SK-N-SH treated with all-trans-retinoic acid at 6 μM for 48 hours (cell line): ENCODE results near the gene SIN3B.

ENCODE experiments used
- ATAC-seq: fragments of 200-7000 bp; cut with Tn5 transposase; 3 replicates; pipeline ENCODE4 v1.9.1; 2020; ENCODE audit warnings: mild to moderate bottlenecking, moderate library complexity
- ARNTL ChIP-seq: fragments of 450-650 bp; formaldehyde crosslinking; IDR thresholded peaks from 2 replicates; pipeline ENCODE4 v1.5.0; 2020; ENCODE audit warnings: low read depth, mild to moderate bottlenecking, moderate library complexity, borderline replicate concordance
- CSDC2 ChIP-seq: fragments of 250-450 bp; sonication (Bioruptor Pico); IDR thresholded peaks from 2 replicates; pipeline ENCODE4 v1.5.0; 2020; ENCODE audit warnings: mild to moderate bottlenecking, moderate library complexity
- ESRRG ChIP-seq: fragments of 250-450 bp; sonication (Bioruptor Pico); IDR thresholded peaks from 2 replicates; pipeline ENCODE4 v1.6.1; 2021; ENCODE audit warnings: mild to moderate bottlenecking
- GLIS3 ChIP-seq: fragments of 250-450 bp; sonication (Bioruptor Pico); IDR thresholded peaks from 2 replicates; pipeline ENCODE4 v1.5.0; 2020; ENCODE audit warnings: mild to moderate bottlenecking, moderate library complexity
- ISL1 ChIP-seq: fragments of 250-450 bp; sonication (Bioruptor Pico); IDR thresholded peaks from 2 replicates; pipeline ENCODE4 v2.1.2; 2022; ENCODE audit warnings: mild to moderate bottlenecking, moderate library complexity
- OSR1 ChIP-seq: fragments of 250-450 bp; sonication (Bioruptor Pico); IDR thresholded peaks from 2 replicates; pipeline ENCODE4 v1.8.0; 2022; ENCODE audit warnings: moderate library complexity, mild to moderate bottlenecking, inconsistent platforms
- POU6F1 ChIP-seq: fragments of 250-450 bp; sonication (Bioruptor Pico); IDR thresholded peaks from 2 replicates; pipeline ENCODE4 v1.8.0; 2021; ENCODE audit warnings: low read depth, mild to moderate bottlenecking, moderate library complexity, borderline replicate concordance
- PPARA ChIP-seq: fragments of 250-450 bp; sonication (Bioruptor Pico); IDR thresholded peaks from 2 replicates; pipeline ENCODE4 v1.5.0; 2020; ENCODE audit warnings: mild to moderate bottlenecking, borderline replicate concordance
- RARB ChIP-seq: fragments of 250-450 bp; sonication (Bioruptor Pico); IDR thresholded peaks from 2 replicates; pipeline ENCODE4 v1.8.0; 2021; ENCODE audit warnings: mild to moderate bottlenecking, moderate library complexity
- TCF4 ChIP-seq: fragments of 250-450 bp; sonication (Bioruptor Pico); IDR thresholded peaks from 2 replicates; pipeline ENCODE4 v1.8.0; 2021; ENCODE audit warnings: mild to moderate bottlenecking, moderate library complexity, borderline replicate concordance
- TOX ChIP-seq: fragments of 250-450 bp; sonication (Bioruptor Pico); IDR thresholded peaks from 2 replicates; pipeline ENCODE4 v1.8.0; 2021; ENCODE audit warnings: mild to moderate bottlenecking, moderate library complexity, borderline replicate concordance
- ZFP3 ChIP-seq: fragments of 250-450 bp; sonication (Bioruptor Pico); IDR thresholded peaks from 2 replicates; pipeline ENCODE4 v1.5.0; 2020; ENCODE audit warnings: mild to moderate bottlenecking, moderate library complexity
- ZFP30 ChIP-seq: fragments of 450-650 bp; formaldehyde crosslinking; IDR thresholded peaks from 2 replicates; pipeline ENCODE4 v1.5.0; 2022; ENCODE audit warnings: mild to moderate bottlenecking, moderate library complexity
- ZNF565 ChIP-seq: fragments of 450-650 bp; formaldehyde crosslinking; conservative IDR thresholded peaks from 2 replicates; pipeline ENCODE4 v1.5.0; 2020; ENCODE audit warnings: low read depth, mild to moderate bottlenecking, moderate library complexity
- ZNF70 ChIP-seq: fragments of 450-650 bp; formaldehyde crosslinking; IDR thresholded peaks from 2 replicates; pipeline ENCODE4 v1.5.0; 2020; ENCODE audit warnings: mild to moderate bottlenecking, moderate library complexity
- ZNF8 ChIP-seq: fragments of 450-650 bp; formaldehyde crosslinking; IDR thresholded peaks from 2 replicates; pipeline ENCODE4 v1.5.0; 2020; ENCODE audit warnings: mild to moderate bottlenecking, moderate library complexity
- TF ChIP-seq, protein P1 (sequence below): fragments of 250-450 bp; sonication (Bioruptor Pico); IDR thresholded peaks from 2 replicates; pipeline ENCODE4 v1.5.1; 2020; ENCODE audit warnings: low read depth, mild to moderate bottlenecking, moderate library complexity
- TF ChIP-seq, protein P2 (sequence below): fragments of 250-450 bp; sonication (Bioruptor Pico); IDR thresholded peaks from 2 replicates; pipeline ENCODE4 v1.5.0; 2020; ENCODE audit warnings: mild to moderate bottlenecking, moderate library complexity
- TF ChIP-seq, protein P3 (sequence below): fragments of 250-450 bp; sonication (Bioruptor Pico); IDR thresholded peaks from 2 replicates; pipeline ENCODE4 v1.8.0; 2020; ENCODE audit warnings: mild to moderate bottlenecking, moderate library complexity, borderline replicate concordance

The SIN3B gene

GRCh38 chr19:16789238-16789637 is 40.0 kb upstream of the SIN3B start (continued):
- TF ChIP-seq ZNF8 (no peak), OSR1 (CRISPR knock-in tag) (no peak)
- TF ChIP-seq, protein P1, sequence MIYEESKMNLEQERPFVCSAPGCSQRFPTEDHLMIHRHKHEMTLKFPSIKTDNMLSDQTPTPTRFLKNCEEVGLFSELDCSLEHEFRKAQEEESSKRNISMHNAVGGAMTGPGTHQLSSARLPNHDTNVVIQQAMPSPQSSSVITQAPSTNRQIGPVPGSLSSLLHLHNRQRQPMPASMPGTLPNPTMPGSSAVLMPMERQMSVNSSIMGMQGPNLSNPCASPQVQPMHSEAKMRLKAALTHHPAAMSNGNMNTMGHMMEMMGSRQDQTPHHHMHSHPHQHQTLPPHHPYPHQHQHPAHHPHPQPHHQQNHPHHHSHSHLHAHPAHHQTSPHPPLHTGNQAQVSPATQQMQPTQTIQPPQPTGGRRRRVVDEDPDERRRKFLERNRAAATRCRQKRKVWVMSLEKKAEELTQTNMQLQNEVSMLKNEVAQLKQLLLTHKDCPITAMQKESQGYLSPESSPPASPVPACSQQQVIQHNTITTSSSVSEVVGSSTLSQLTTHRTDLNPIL (CRISPR knock-in tag) = no peak

DNA sequence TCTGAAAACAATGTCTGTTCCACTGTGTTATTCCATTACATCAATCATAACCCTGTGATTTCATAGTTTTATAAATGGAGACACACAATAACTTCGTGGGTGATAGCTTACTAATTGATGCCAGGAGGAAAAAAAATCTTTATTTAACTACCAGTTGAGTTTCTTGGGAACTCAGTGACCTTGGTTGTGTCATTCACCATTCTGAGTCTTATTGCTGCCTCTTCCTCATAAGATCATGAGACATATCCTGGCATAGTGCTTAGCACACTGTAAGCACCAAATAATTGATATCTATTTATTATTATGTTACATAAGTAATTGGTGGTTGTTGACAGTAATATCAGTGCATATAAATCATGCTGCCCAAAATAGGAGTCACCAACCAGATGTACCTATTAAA is 39.1 kb upstream of the SIN3B start:
- ATAC-seq = no peak
- no peak for TF ChIP-seq POU6F1 (CRISPR knock-in tag)
- TF ChIP-seq ARNTL (CRISPR knock-in tag) = no peak
- TF ChIP-seq ESRRG (CRISPR knock-in tag) = no peak
- no peak for TF ChIP-seq ZFP30 (CRISPR knock-in tag)
- TF ChIP-seq PPARA (CRISPR knock-in tag) = no peak
- TF ChIP-seq GLIS3 (CRISPR knock-in tag) = no peak
- TF ChIP-seq, protein P1 (CRISPR knock-in tag) = no peak
- TF ChIP-seq, protein P2, sequence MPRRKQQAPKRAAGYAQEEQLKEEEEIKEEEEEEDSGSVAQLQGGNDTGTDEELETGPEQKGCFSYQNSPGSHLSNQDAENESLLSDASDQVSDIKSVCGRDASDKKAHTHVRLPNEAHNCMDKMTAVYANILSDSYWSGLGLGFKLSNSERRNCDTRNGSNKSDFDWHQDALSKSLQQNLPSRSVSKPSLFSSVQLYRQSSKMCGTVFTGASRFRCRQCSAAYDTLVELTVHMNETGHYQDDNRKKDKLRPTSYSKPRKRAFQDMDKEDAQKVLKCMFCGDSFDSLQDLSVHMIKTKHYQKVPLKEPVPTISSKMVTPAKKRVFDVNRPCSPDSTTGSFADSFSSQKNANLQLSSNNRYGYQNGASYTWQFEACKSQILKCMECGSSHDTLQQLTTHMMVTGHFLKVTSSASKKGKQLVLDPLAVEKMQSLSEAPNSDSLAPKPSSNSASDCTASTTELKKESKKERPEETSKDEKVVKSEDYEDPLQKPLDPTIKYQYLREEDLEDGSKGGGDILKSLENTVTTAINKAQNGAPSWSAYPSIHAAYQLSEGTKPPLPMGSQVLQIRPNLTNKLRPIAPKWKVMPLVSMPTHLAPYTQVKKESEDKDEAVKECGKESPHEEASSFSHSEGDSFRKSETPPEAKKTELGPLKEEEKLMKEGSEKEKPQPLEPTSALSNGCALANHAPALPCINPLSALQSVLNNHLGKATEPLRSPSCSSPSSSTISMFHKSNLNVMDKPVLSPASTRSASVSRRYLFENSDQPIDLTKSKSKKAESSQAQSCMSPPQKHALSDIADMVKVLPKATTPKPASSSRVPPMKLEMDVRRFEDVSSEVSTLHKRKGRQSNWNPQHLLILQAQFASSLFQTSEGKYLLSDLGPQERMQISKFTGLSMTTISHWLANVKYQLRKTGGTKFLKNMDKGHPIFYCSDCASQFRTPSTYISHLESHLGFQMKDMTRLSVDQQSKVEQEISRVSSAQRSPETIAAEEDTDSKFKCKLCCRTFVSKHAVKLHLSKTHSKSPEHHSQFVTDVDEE (CRISPR knock-in tag) = no peak
- no peak for TF ChIP-seq TCF4 (CRISPR knock-in tag)
- no peak for TF ChIP-seq OSR1 (CRISPR knock-in tag)

DNA sequence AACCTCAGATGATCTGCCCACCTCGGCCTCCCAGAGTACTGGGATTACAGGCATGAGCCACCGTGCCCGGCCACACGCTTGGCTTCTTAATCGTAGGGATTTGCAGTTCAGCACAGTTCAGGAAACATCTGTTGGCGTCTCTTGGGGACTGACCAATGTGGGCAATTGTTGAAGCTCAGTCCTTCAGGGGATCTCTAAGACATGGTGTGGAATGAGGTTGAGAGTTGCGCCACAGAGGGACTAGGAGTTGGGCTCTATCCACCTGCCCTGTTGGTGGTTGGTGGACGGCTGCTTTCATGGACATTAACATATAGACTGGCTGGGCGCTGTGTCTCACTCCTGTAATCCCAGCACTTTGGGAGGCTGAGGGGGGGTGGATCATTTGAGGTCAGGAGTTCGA is 37.3 kb upstream of the SIN3B start:
- ATAC-seq = no peak

More for the DNA sequence above, 37.3 kb upstream of the SIN3B start:
- TF ChIP-seq TOX (no peak), TCF4 (CRISPR knock-in tag) (no peak), ESRRG (CRISPR knock-in tag) (no peak), ARNTL (CRISPR knock-in tag) (no peak), CSDC2 (CRISPR knock-in tag) (no peak), ZFP3 (CRISPR knock-in tag) (no peak), ZNF70 (no peak), OSR1 (CRISPR knock-in tag) (no peak), ISL1 (CRISPR knock-in tag) (no peak), ZFP30 (CRISPR knock-in tag) (no peak), RARB (CRISPR knock-in tag) (no peak), POU6F1 (CRISPR knock-in tag) (no peak), ZNF8 (no peak), ZNF565 (CRISPR knock-in tag) (no peak)
- TF ChIP-seq, protein P3, sequence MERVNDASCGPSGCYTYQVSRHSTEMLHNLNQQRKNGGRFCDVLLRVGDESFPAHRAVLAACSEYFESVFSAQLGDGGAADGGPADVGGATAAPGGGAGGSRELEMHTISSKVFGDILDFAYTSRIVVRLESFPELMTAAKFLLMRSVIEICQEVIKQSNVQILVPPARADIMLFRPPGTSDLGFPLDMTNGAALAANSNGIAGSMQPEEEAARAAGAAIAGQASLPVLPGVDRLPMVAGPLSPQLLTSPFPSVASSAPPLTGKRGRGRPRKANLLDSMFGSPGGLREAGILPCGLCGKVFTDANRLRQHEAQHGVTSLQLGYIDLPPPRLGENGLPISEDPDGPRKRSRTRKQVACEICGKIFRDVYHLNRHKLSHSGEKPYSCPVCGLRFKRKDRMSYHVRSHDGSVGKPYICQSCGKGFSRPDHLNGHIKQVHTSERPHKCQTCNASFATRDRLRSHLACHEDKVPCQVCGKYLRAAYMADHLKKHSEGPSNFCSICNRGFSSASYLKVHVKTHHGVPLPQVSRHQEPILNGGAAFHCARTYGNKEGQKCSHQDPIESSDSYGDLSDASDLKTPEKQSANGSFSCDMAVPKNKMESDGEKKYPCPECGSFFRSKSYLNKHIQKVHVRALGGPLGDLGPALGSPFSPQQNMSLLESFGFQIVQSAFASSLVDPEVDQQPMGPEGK (CRISPR knock-in tag) = no peak
